ENCODE results near the gene GALNT11.

DNA sequence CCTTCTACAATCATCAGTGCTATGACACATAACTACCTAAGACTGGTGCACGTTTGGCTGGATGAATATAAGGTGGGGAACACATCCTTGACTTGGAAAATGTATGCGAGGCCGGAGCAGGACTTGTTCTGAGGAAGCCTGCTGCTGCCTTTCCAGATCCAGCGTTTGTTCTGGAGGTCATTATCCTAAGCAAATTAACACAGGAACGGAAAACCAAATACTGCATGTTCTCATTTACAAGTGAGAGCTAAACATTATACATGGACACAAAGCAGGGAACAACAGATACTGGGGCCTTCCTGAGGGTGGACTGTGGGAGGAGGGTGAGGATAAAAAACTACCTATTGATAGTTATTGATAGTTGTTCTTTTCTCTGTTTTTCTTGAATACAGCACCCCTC, 10.8 kb upstream of the GALNT11 start:
- TF ChIP-seq, protein P1, sequence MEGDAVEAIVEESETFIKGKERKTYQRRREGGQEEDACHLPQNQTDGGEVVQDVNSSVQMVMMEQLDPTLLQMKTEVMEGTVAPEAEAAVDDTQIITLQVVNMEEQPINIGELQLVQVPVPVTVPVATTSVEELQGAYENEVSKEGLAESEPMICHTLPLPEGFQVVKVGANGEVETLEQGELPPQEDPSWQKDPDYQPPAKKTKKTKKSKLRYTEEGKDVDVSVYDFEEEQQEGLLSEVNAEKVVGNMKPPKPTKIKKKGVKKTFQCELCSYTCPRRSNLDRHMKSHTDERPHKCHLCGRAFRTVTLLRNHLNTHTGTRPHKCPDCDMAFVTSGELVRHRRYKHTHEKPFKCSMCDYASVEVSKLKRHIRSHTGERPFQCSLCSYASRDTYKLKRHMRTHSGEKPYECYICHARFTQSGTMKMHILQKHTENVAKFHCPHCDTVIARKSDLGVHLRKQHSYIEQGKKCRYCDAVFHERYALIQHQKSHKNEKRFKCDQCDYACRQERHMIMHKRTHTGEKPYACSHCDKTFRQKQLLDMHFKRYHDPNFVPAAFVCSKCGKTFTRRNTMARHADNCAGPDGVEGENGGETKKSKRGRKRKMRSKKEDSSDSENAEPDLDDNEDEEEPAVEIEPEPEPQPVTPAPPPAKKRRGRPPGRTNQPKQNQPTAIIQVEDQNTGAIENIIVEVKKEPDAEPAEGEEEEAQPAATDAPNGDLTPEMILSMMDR (IDR thresholded peaks at IDR 0.05): no peak
- TF ChIP-seq ZFX (IDR thresholded peaks at IDR 0.05; ENCODE audit: borderline replicate concordance): no peak

Measured in 22Rv1 (cell line).